Activated T-helper 1 cell treated with anti-CD3 and anti-CD28 coated beads, Interleukin-12 subunit alpha, Interleukin-12 subunit beta, Interleukin-2, Interleukin-4 antibody, amounts not matched to agents 30 ng/mL and 10 ng/mL and 1 ng/mL, durations not matched to agents 14 hours and 24 hours and 36 hours (primary cell): ENCODE results near the gene NAV2. TPM values are rescaled to one million over a fixed set of nuclear protein-coding genes. Genes with fewer than 3 reads are reported as not detected.

Source experiments
- DNase-seq: peaks from one replicate; pipeline ENCODE4 v3.0.0; 2021; ENCODE audit warnings: low spot score
- H3K27ac Mint-ChIP-seq: one replicate; pipeline ENCODE4 v1.8.0; 2021; ENCODE audit warnings: mild to moderate bottlenecking, mixed read lengths
- H3K27me3 Mint-ChIP-seq: one replicate; pipeline ENCODE4 v1.8.0; 2022; ENCODE audit warnings: mild to moderate bottlenecking, moderate library complexity, mixed read lengths; ENCODE audit not compliant: insufficient read depth
- H3K36me3 Mint-ChIP-seq: one replicate; pipeline ENCODE4 v1.8.0; 2021; ENCODE audit warnings: low read depth, mixed read lengths
- H3K4me1 Mint-ChIP-seq: one replicate; pipeline ENCODE4 v1.8.0; 2021; ENCODE audit warnings: low read depth, mixed read lengths
- H3K4me3 Mint-ChIP-seq: one replicate; pipeline ENCODE4 v1.8.0; 2021; ENCODE audit warnings: mild to moderate bottlenecking, moderate library complexity, mixed read lengths
- H3K9me3 Mint-ChIP-seq: one replicate; pipeline ENCODE4 v1.8.0; 2021; ENCODE audit warnings: mixed read lengths
- intact Hi-C: fragments of 100-400 bp; cut with micrococcal nuclease; formaldehyde crosslinking; loops from one replicate; pipeline ENCODE4 v1.15.1; 2024
- total RNA-seq: library from RNA; stranded (reverse); gene quantifications from 2 replicates; pipeline ENCODE4 v1.2.3, GENCODE V29; 2022

Gene NAV2
- total RNA-seq, 1 donor from 2014 or later = 0.34 TPM

DNA sequence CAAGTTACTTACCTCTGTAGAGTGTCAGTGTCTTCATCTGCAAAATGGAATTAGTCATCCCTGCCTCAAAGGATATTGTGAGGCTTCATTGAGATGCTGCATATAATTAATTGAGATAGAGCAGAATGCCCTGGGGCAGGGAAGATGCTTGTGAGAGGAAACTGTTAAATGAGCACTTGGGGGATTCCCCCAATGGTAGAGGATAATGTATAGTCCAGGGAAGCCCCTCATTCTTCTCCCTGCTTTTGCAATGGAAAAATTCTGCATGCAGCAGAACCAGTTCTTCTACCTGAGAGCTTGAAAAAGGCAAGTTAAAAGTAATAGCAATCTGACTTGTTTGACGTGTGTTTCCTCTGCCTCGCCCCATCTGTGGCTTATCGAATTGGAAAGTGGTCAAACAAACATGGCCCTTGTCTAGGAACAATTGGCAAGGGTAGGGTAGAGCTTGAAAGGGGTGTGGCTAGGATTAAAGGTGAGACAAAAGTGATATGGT, 90.9 kb downstream of the NAV2 start:
- Mint-ChIP-seq H3K27me3 (peaks cover 2% of the 10 kb centered on the region), H3K9me3 (no peaks in the 10 kb centered on the region), H3K27ac (no peak overlapping the region), H3K36me3 (no peaks in the 10 kb centered on the region), H3K4me1 (no peaks in the 10 kb centered on the region), H3K4me3 (no peak overlapping the region)
- intact Hi-C loops = no loop called here
- no peak for DNase-seq

DNA sequence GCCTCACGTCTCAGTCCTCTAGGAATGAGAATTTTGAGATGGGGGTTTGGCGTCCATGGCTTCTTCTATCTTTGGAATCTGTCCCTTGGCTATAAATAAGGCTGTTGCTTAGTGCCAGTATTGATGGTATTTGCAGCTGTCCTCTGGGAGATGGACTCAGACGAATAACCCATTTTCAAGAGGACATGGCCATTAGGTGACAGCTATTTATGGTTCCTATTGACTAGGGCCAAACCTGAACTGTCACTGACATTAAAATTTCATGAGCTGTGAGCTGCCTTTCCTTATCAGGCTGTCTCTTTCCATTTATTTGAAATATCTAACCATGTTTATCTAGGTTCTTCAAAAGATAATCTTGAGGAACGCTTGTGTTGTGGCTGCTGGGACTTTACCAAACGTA, 92.7 kb downstream of the NAV2 start:
- Mint-ChIP-seq H3K4me3 (no peak overlapping the region), H3K9me3 (no peaks in the 10 kb centered on the region), H3K36me3 (no peaks in the 10 kb centered on the region), H3K4me1 (no peaks in the 10 kb centered on the region), H3K27ac (no peak overlapping the region), H3K27me3 (peaks cover 6% of the 10 kb centered on the region)
- intact Hi-C loops = no loop called here
- DNase-seq = no peak

DNA sequence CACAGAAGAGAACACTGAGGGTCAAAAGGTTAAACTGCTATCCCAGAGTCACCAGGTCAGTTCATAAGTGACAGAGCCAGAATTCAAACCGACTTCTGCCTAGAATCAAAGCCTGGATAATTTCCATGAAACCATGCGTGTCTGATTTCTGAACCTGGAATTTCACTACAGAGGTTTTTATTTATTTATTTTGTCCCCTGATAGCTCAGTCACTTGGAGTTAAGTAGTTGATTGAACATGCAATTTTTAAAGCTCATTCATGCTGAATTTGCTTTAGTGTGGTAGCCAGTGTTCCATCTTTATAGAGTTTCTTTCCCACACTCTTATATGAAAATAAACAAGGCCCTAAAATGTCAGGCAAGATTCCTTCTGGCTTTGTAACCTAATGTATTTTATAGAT, 93.2 kb downstream of the NAV2 start:
- no peak overlapping the region for H3K27ac Mint-ChIP-seq
- H3K4me3 Mint-ChIP-seq = no peak overlapping the region
- H3K9me3 Mint-ChIP-seq = no peaks in the 10 kb centered on the region
- H3K27me3 Mint-ChIP-seq = peaks cover 6% of the 10 kb centered on the region
- no peak for DNase-seq
- H3K36me3 Mint-ChIP-seq = no peaks in the 10 kb centered on the region
- intact Hi-C loops = no loop called here
- H3K4me1 Mint-ChIP-seq = no peaks in the 10 kb centered on the region

DNA sequence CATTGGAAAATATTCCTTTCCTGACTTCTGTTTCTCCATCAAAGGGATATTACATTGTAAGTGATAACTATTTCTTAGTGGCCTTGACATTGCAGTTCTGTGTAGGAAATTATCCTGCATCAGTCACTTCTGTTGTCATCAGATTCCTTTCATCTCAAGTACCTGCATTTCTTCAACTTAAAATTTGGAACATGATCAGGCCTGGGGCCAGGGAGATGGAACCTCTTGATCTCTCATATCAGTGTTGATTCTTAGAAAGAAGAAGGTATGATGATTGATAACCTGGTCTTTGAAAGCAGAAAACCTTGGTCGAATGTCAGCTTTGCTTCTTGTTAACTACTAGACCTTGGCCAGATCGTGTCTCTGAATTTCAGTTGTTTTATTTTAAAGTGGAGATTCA, 93.6 kb downstream of the NAV2 start:
- no peak overlapping the region for H3K27ac Mint-ChIP-seq
- H3K4me3 Mint-ChIP-seq = no peak overlapping the region
- no peaks in the 10 kb centered on the region for H3K36me3 Mint-ChIP-seq
- no peak for DNase-seq
- peaks cover 6% of the 10 kb centered on the region for H3K27me3 Mint-ChIP-seq
- intact Hi-C loops = no loop called here
- H3K9me3 Mint-ChIP-seq = no peaks in the 10 kb centered on the region
- H3K4me1 Mint-ChIP-seq = no peaks in the 10 kb centered on the region

DNA sequence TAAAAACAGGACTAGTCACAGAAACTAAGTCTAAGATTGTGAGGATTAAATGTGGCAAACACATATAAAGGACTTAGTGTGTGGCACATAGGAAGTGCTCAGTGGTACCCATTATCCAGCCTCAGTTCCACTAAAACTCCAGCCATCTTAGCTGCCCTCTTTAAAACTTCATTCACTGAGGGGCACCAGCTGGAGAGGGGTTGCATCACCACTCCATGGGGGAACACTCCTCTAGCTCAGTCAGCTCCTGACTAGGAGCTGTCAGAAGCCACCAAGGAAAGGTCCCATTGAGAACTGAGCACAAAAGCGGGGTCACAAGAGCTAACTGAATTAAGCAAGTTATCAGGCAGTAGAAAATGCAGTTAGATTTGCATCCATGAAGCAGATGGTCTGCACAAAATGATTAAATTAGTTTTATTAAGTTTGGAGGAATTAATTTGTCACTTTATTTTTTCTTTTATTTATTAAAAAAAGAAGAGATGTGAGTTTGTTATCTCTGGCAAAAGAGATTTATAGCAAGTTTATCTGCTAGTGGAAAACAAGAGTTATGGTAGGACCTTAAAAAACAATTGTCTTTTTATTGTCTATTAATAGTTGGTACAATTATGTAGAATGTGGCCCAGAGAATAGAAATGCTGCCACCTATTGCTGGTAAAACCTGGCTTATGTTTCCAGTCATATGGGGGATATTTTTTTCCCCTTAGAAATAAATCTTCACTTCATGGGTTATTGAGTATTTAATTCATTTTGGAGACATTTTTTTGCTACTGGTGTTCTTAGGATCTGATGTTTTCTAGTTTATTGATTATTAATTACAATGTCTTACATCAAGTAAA, 95.7 kb downstream of the NAV2 start:
- H3K36me3 Mint-ChIP-seq = no peaks in the 10 kb centered on the region
- H3K4me3 Mint-ChIP-seq = no peak overlapping the region
- no peak overlapping the region for H3K27ac Mint-ChIP-seq
- H3K27me3 Mint-ChIP-seq = peaks cover 8% of the 10 kb centered on the region
- no peak for DNase-seq
- intact Hi-C loops = no loop called here
- H3K4me1 Mint-ChIP-seq = no peaks in the 10 kb centered on the region
- H3K9me3 Mint-ChIP-seq = no peaks in the 10 kb centered on the region

DNA sequence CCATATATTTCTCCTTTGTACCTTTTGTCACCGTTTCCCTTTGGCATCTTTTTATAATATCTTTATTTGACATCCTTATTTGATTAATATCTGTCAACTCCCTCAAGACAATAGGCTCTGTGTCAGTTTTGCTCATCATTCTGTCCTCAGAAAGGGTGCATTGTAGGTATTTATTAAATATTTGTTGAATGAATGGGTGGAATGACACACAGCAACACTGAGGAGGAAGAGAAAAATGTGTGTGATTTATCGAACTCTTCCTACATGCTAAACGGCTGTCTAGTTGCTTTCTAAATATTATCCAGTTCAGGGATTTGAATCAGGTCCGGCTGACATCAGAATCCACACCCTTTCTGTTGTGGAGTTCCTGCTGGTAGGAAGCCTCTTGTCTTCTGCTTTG, 98.2 kb downstream of the NAV2 start:
- Mint-ChIP-seq H3K36me3 (no peaks in the 10 kb centered on the region), H3K27ac (no peak overlapping the region), H3K4me3 (no peak overlapping the region), H3K27me3 (peaks cover 8% of the 10 kb centered on the region), H3K9me3 (no peaks in the 10 kb centered on the region), H3K4me1 (no peaks in the 10 kb centered on the region)
- intact Hi-C loops = no loop called here
- DNase-seq = no peak

DNA sequence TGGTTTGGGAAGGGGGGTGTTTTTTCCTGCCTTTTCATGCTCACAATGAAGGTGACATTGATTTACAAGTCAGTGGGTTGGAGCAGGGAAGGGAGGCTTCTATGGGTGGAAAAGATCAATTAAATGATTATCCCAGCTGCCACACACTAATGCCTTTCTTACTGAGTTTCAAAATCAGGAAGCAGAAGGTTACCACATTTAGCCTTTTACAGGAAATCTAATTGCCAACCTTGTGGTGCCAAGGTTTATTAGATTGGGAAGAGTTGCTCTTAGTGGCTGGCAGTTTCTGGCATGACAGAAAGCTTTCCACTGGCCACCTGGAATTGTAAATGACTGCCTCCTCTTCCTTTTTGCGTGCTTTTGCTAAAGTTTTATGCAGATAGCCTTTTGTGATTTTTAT, 98.7 kb downstream of the NAV2 start:
- Mint-ChIP-seq H3K27me3 (peaks cover 8% of the 10 kb centered on the region), H3K27ac (no peak overlapping the region), H3K4me3 (no peak overlapping the region), H3K9me3 (no peaks in the 10 kb centered on the region), H3K36me3 (no peaks in the 10 kb centered on the region), H3K4me1 (no peaks in the 10 kb centered on the region)
- intact Hi-C loops = no loop called here
- DNase-seq = no peak

DNA sequence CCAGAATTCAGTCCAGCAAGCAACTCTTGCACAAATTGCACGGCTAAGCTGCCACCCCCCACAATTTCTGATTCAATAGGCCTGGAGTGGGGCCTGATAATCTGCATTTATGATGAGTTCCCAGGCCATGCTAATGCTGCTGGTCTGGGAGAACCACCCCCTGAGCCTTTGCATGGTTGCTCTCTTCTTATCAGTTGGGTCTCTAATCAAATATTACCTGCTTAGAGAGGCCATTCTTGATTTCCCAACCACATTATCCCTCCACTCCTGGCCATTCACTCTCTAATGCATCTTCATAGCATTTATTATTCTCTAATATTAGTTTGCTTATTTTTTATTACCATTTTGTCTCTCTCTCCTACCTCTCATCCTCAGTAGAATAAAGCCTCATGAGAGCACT, 99.5 kb downstream of the NAV2 start:
- no peaks in the 10 kb centered on the region for H3K9me3 Mint-ChIP-seq
- H3K36me3 Mint-ChIP-seq = no peaks in the 10 kb centered on the region
- intact Hi-C loops = no loop called here
- DNase-seq = no peak
- no peaks in the 10 kb centered on the region for H3K4me1 Mint-ChIP-seq
- H3K4me3 Mint-ChIP-seq = no peak overlapping the region
- peaks cover 8% of the 10 kb centered on the region for H3K27me3 Mint-ChIP-seq
- H3K27ac Mint-ChIP-seq = no peak overlapping the region

DNA sequence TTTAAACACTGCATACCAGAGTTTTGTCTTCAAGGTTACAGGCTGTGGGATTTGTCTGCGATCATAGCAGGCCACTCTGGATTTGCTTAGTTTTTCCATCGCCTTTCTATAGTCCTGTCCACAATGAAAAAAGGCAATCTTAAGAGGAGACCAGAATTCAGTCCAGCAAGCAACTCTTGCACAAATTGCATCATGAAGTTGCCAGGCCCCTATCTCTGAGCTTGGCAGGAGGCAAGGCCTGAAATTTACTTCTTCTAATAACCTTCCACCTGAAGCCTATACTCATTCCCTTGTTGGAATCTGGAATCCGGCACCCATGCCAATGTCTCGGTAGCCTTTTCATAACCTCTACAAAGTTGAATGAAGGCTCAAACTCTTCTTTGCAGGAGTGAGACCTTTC, 100.1 kb downstream of the NAV2 start:
- Mint-ChIP-seq H3K36me3 (no peaks in the 10 kb centered on the region), H3K27me3 (peaks cover 6% of the 10 kb centered on the region), H3K27ac (no peak overlapping the region), H3K4me1 (no peaks in the 10 kb centered on the region), H3K4me3 (no peak overlapping the region), H3K9me3 (no peaks in the 10 kb centered on the region)
- intact Hi-C loops = no loop called here
- no peak for DNase-seq

DNA sequence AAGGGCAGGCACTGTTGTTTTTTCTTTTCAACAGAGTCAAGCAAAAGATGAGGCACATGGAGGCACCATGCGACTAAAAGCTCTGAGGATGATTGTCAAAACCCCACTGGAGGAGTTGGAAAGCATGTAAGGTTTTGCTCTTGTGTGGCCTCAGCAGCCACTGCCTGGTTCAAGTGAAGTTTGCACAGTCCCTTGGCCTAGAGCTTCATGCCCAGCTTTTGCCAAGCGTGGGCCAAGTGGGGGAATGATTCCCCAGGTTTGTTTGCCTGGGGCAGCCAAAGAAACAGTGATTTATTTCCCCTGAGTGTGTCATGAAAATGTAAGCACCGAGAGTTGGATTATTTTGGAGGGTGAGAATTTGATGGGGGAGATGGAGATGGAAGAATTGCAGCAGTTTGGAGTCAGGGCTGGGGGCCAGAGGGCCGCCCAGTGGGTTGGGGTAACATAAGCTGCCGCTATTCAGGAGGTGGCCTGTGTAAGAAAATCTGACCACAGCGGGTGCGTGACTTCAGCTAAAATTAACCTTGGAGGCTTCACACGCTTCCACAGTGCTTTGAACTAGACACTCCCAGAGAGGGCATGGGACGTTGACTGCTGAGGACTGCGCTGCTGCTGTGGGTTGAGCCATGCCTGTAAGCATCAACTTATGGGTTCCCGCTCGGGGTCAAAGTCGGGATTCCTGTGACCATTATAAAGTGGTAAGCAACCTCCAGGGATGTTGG, 100.7 kb downstream of the NAV2 start:
- H3K27me3 Mint-ChIP-seq = peaks cover 6% of the 10 kb centered on the region
- H3K36me3 Mint-ChIP-seq = no peaks in the 10 kb centered on the region
- no peaks in the 10 kb centered on the region for H3K9me3 Mint-ChIP-seq
- H3K4me3 Mint-ChIP-seq = no peak overlapping the region
- no peak overlapping the region for H3K27ac Mint-ChIP-seq
- intact Hi-C loops = no loop called here
- no peaks in the 10 kb centered on the region for H3K4me1 Mint-ChIP-seq
- no peak for DNase-seq

DNA sequence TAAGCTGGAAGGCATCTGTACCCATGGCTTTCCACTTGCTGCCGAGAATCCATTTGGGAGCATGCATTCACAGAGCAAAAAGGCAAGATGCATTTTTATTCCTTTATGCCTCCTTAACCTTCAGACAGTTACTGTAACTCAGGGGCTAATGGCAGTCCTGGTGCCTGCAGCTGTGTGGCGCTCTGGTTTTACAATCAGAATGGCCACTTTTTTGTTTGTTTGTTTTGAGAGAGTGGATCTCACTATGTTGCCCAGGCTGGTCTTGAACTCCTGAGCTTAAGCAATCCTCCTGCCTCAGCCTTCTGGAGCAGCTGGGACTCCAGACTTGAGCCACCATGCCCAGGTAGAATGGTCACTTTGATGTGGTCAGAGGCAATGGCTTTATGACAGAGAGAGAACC, 101.8 kb downstream of the NAV2 start:
- Mint-ChIP-seq H3K9me3 (no peaks in the 10 kb centered on the region), H3K27ac (no peak overlapping the region), H3K36me3 (no peaks in the 10 kb centered on the region), H3K4me3 (no peak overlapping the region), H3K27me3 (peaks cover 6% of the 10 kb centered on the region), H3K4me1 (no peaks in the 10 kb centered on the region)
- intact Hi-C loops = no loop called here
- no peak for DNase-seq

DNA sequence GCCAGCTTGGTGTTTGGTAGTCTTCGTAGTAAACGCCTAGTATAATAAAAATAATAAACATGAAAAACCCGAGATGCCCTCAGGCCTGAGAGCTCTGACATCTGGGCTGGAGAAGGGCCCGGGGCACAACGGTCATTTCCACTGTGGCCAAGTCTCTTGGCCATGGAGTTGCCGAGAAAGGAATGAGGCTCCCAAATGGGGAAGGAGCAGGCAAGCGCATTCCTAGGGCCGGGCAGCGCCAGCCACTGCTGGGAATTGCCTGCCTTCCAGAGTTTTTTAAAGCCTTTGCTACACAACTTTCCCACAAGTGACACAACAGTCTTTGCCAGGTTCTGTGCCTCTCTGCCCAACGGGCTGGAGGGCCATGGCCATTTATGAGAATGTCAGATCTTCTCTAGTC, 103.4 kb downstream of the NAV2 start:
- no peak overlapping the region for H3K27ac Mint-ChIP-seq
- no peaks in the 10 kb centered on the region for H3K9me3 Mint-ChIP-seq
- H3K4me1 Mint-ChIP-seq = no peaks in the 10 kb centered on the region
- H3K36me3 Mint-ChIP-seq = no peaks in the 10 kb centered on the region
- no peak overlapping the region for H3K4me3 Mint-ChIP-seq
- intact Hi-C loops = no loop called here
- H3K27me3 Mint-ChIP-seq = peaks cover 2% of the 10 kb centered on the region
- no peak for DNase-seq

DNA sequence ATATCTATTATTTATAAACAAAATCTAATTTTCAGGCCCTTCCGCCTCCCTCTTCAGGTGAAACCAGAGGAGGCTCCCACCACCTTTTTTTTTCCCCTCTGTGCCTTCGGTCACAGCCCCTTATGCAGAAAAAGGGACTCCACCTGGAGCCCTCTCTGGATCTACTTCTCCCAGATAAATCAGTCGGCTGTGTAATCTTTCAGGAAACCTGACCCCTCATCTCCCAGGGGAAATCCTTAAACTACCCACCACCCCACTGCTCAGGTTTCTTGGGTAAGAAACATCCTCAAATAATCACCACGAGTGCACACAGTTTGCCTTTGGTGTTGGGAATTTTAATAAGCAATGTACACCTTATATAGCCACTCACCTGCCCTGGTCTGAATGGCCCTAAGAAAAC, 104.2 kb downstream of the NAV2 start:
- Mint-ChIP-seq H3K27ac (no peak overlapping the region), H3K27me3 (peaks cover under 1% of the 10 kb centered on the region), H3K9me3 (no peaks in the 10 kb centered on the region), H3K4me3 (no peak overlapping the region), H3K4me1 (no peaks in the 10 kb centered on the region), H3K36me3 (no peaks in the 10 kb centered on the region)
- DNase-seq = no peak
- intact Hi-C loops = no loop called here
